GM10266 (cell line): Measurements from ENCODE around the gene KRT5.

Source experiments
- DNase-seq: peaks from one replicate; pipeline ENCODE4 v3.0.0; 2012; ENCODE audit errors: extremely low spot score
- CTCF ChIP-seq: IDR thresholded peaks from 2 replicates; pipeline ENCODE4 v1.5.1; 2012; ENCODE audit warnings: mild to moderate bottlenecking, low read depth; ENCODE audit not compliant: control insufficient read depth, insufficient read depth; ENCODE audit errors: missing control alignments

The KRT5 gene

GRCh38 chr12:52543985-52544883 lies 24.0 kb upstream of the KRT5 start:
- DNase-seq, result no peak
- no peak for TF ChIP-seq CTCF

GRCh38 chr12:52542785-52543318 lies 22.7 kb upstream of the KRT5 start:
- TF ChIP-seq CTCF, result no peak
- no peak for DNase-seq

GRCh38 chr12:52542157-52542556 lies 22.0 kb upstream of the KRT5 start:
- TF ChIP-seq CTCF, result no peak
- DNase-seq, result no peak

- DNase-seq, result no peak
- TF ChIP-seq CTCF, result no peak
These were observed 21.5 kb upstream of the KRT5 start for GRCh38 chr12:52541709-52542108.

GRCh38 chr12:52540531-52540930 lies 20.3 kb upstream of the KRT5 start:
- TF ChIP-seq CTCF, result no peak
- DNase-seq, result no peak

- TF ChIP-seq CTCF, result no peak
These were observed 19.6 kb upstream of the KRT5 start for GRCh38 chr12:52539821-52540173.

More at GRCh38 chr12:52539821-52540173, 19.6 kb upstream of the KRT5 start:
- no peak for DNase-seq
